IMR-90 (cell line): ENCODE results near the gene TTLL11. TPM values are rescaled to one million over a fixed set of nuclear protein-coding genes. Genes with fewer than 3 reads are reported as not detected.

Source experiments
- ATAC-seq: fragments of 200-7000 bp; cut with Tn5 transposase; 2 replicates; pipeline ENCODE4 v1.9.1; 2020; ENCODE audit warnings: low read depth, mild to moderate bottlenecking, moderate library complexity
- BruUV-seq: library from RNA; stranded (reverse); fragments of 400-500 nt; replicated peaks from 2 replicates; lab custom pipeline; 2021; lab: Mats Ljungman, UMichigan
- CTCF ChIA-PET: fragments of 300-600 bp; formaldehyde crosslinking; extraction: SDS; loops from one replicate; lab custom pipeline; 2021; ENCODE audit warnings: antibody characterized with exemption; lab: Yijun Ruan, JAX
- POLR2A ChIA-PET: fragments of 300-600 bp; sonication (Branson Sonifier 250); formaldehyde crosslinking; loops from one replicate; lab custom pipeline; 2022; ENCODE audit warnings: antibody characterized with exemption; ENCODE audit not compliant: unreplicated experiment; lab: Charles Lee
- DNase-seq: peaks from one replicate; pipeline ENCODE4 v3.0.0; 2013
- H2AFZ ChIP-seq: replicated peaks from 2 replicates; pipeline ENCODE3; 2013; ENCODE audit warnings: low read length, mild to moderate bottlenecking; ENCODE audit not compliant: poor library complexity
- H2AK5ac ChIP-seq: 2 replicates; pipeline ENCODE4 v1.6.1; 2013; ENCODE audit warnings: low read depth, low read length, inconsistent platforms
- H2AK9ac ChIP-seq: replicated peaks from 2 replicates; pipeline ENCODE3; 2013; ENCODE audit warnings: mild to moderate bottlenecking, low read depth, low read length, moderate library complexity; ENCODE audit not compliant: poor library complexity
- H2BK120ac ChIP-seq: 2 replicates; pipeline ENCODE4 v1.6.1; 2013; ENCODE audit warnings: low read depth, low read length, inconsistent platforms
- H2BK15ac ChIP-seq: 3 replicates; pipeline ENCODE4 v1.6.1; 2013; ENCODE audit warnings: low read depth, low read length, inconsistent platforms
- H2BK20ac ChIP-seq: 2 replicates; pipeline ENCODE4 v1.6.1; 2013; ENCODE audit warnings: low read depth, mild to moderate bottlenecking, inconsistent platforms, low read length, moderate library complexity
- H2BK5ac ChIP-seq: 2 replicates; pipeline ENCODE4 v1.6.1; 2013; ENCODE audit warnings: mild to moderate bottlenecking, low read depth, low read length, inconsistent platforms; ENCODE audit not compliant: poor library complexity, severe bottlenecking
- H3K14ac ChIP-seq: replicated peaks from 2 replicates; pipeline ENCODE4 v1.6.1; 2013; ENCODE audit warnings: low read depth, low read length, inconsistent platforms
- H3K18ac ChIP-seq: 2 replicates; pipeline ENCODE4 v1.6.1; 2013; ENCODE audit warnings: low read depth, low read length, control low read depth
- H3K23ac ChIP-seq: 2 replicates; pipeline ENCODE4 v1.6.1; 2013; ENCODE audit warnings: low read depth, low read length, inconsistent platforms
- H3K27ac ChIP-seq: 2 replicates; pipeline ENCODE4 v1.5.1; 2013; ENCODE audit warnings: mild to moderate bottlenecking, control low read depth, low read length; ENCODE audit not compliant: insufficient read depth
- H3K27me3 ChIP-seq: 2 replicates; pipeline ENCODE4 v1.6.1; 2013; ENCODE audit warnings: low read length; ENCODE audit not compliant: control insufficient read depth, insufficient read depth
- H3K36me3 ChIP-seq: 2 replicates; pipeline ENCODE4 v1.6.1; 2013; ENCODE audit warnings: low read length, mixed read lengths; ENCODE audit not compliant: control insufficient read depth, insufficient read depth
- H3K4ac ChIP-seq: 2 replicates; pipeline ENCODE4 v1.6.1; 2013; ENCODE audit warnings: low read depth, low read length, inconsistent platforms
- H3K4me1 ChIP-seq: 2 replicates; pipeline ENCODE4 v1.6.1; 2013; ENCODE audit warnings: low read length, mixed read lengths; ENCODE audit not compliant: control insufficient read depth, insufficient read depth
- H3K4me2 ChIP-seq: 2 replicates; pipeline ENCODE4 v1.6.1; 2013; ENCODE audit warnings: low read depth, mild to moderate bottlenecking, control low read depth, low read length, moderate library complexity
- H3K4me3 ChIP-seq: 2 replicates; pipeline ENCODE4 v1.5.1; 2013; ENCODE audit warnings: low read depth, mild to moderate bottlenecking, control low read depth, low read length, moderate library complexity; ENCODE audit not compliant: insufficient read depth
- H3K56ac ChIP-seq: 2 replicates; pipeline ENCODE4 v1.6.1; 2013; ENCODE audit warnings: low read length, inconsistent platforms; ENCODE audit not compliant: insufficient read depth; ENCODE audit errors: extremely low read depth
- H3K79me1 ChIP-seq, 2 experiments: 2 replicates each; pipeline ENCODE4 v1.6.1; 2013; ENCODE audit warnings: low read length in 2 of 2, inconsistent platforms in 1 of 2, low read depth in 1 of 2
- H3K9ac ChIP-seq: 2 replicates; pipeline ENCODE4 v1.6.1; 2013; ENCODE audit warnings: low read depth, low read length, control low read depth
- H3K9me1 ChIP-seq: 2 replicates; pipeline ENCODE4 v1.6.1; 2013; ENCODE audit warnings: low read length, inconsistent platforms; ENCODE audit not compliant: insufficient read depth
- H3K9me3 ChIP-seq: 2 replicates; pipeline ENCODE4 v1.6.1; 2013; ENCODE audit warnings: low read length; ENCODE audit not compliant: control insufficient read depth, insufficient read depth
- H4K20me1 ChIP-seq: 2 replicates; pipeline ENCODE4 v1.6.1; 2013; ENCODE audit warnings: low read length, inconsistent platforms; ENCODE audit not compliant: insufficient read depth
- H4K5ac ChIP-seq: 2 replicates; pipeline ENCODE4 v1.6.1; 2013; ENCODE audit warnings: mild to moderate bottlenecking, low read depth, low read length, control low read depth
- H4K8ac ChIP-seq, 2 experiments: 2 replicates each; pipeline ENCODE4 v1.6.1; 2013; ENCODE audit warnings: low read depth in 2 of 2, low read length in 2 of 2, control low read depth in 1 of 2, inconsistent platforms in 1 of 2
- H4K91ac ChIP-seq: 2 replicates; pipeline ENCODE4 v1.6.1; 2013; ENCODE audit warnings: low read depth, low read length, inconsistent platforms; ENCODE audit not compliant: insufficient read depth
- CEBPB ChIP-seq: IDR thresholded peaks from 2 replicates; pipeline ENCODE4 v1.6.1; 2012; ENCODE audit warnings: low read depth, low read length, improper control_type of control experiment
- CHD1 ChIP-seq: IDR thresholded peaks from 2 replicates; pipeline ENCODE4 v1.6.1; 2012; ENCODE audit warnings: low read depth, low read length, improper control_type of control experiment
- FOS ChIP-seq: fragments of 150-350 bp; IDR thresholded peaks from 2 replicates; pipeline ENCODE4 v1.6.1; 2016; ENCODE audit warnings: low read depth, low read length
- MAZ ChIP-seq: IDR thresholded peaks from 2 replicates; pipeline ENCODE4 v1.6.1; 2012; ENCODE audit warnings: low read depth, mild to moderate bottlenecking, low read length, improper control_type of control experiment, moderate library complexity, borderline replicate concordance
- MXI1 ChIP-seq: IDR thresholded peaks from 2 replicates; pipeline ENCODE4 v1.6.1; 2012; ENCODE audit warnings: low read depth, mild to moderate bottlenecking, low read length, moderate library complexity, borderline replicate concordance
- NFE2L2 ChIP-seq: fragments of 150-350 bp; IDR thresholded peaks from 2 replicates; pipeline ENCODE4 v1.6.1; 2016; ENCODE audit warnings: low read depth, mild to moderate bottlenecking, low read length
- POLR2A ChIP-seq: IDR thresholded peaks from 2 replicates; pipeline ENCODE4 v1.6.1; 2012; ENCODE audit warnings: mild to moderate bottlenecking, low read depth, low read length
- RAD21 ChIP-seq: IDR thresholded peaks from 2 replicates; pipeline ENCODE4 v1.6.1; 2012; ENCODE audit warnings: low read length, improper control_type of control experiment
- RCOR1 ChIP-seq: IDR thresholded peaks from 2 replicates; pipeline ENCODE4 v1.6.1; 2012; ENCODE audit warnings: mild to moderate bottlenecking, low read length, improper control_type of control experiment; ENCODE audit not compliant: insufficient replicate concordance
- RFX5 ChIP-seq: IDR thresholded peaks from 2 replicates; pipeline ENCODE4 v1.8.0; 2012; ENCODE audit warnings: low read depth, mild to moderate bottlenecking, low read length, moderate library complexity
- SMC3 ChIP-seq: fragments of 150-350 bp; IDR thresholded peaks from 2 replicates; pipeline ENCODE4 v1.6.1; 2016; ENCODE audit warnings: low read depth, mild to moderate bottlenecking, antibody characterized with exemption, low read length, moderate library complexity
- WGBS, 2 experiments: methylation state at CpG; one replicate each; pipeline versions ENCODE4 v1.1.5 to v1.1.7; 2013; ENCODE audit warnings: missing lambda C conversion rate in 2 of 2; ENCODE audit not compliant: insufficient read length in 1 of 2; ENCODE audit errors: extremely low coverage in 2 of 2; 5-methylcytosine and 5-hydroxymethylcytosine counted together
- dilution Hi-C: fragments of 300-500 bp; cut with HindIII; formaldehyde crosslinking; loops from one replicate; pipeline ENCODE4 v1.14.3; 2018; ENCODE audit warnings: low sequenced_read_pairs; ENCODE audit not compliant: unreplicated experiment
- in situ Hi-C: fragments of 300-500 bp; cut with MboI; formaldehyde crosslinking; loops from 3 replicates; pipeline ENCODE4 v1.14.3; 2019; ENCODE audit warnings: low sequenced_read_pairs, inconsistent platforms, mixed read lengths
- intact Hi-C: fragments of 100-400 bp; cut with micrococcal nuclease; formaldehyde crosslinking; loops from 2 replicates; pipeline ENCODE4 v1.10.0; 2022
- polyA plus RNA-seq, 3 experiments: library from polyadenylated mRNA; depleted of rRNA; stranded (reverse); fragments of >200 nt; gene quantifications; 2 replicates each; pipeline ENCODE4 v1.2.3, GENCODE V29; 2012; ENCODE audit warnings: low replicate concordance in 1 of 3
- total RNA-seq: library from RNA; depleted of rRNA; stranded (reverse); fragments of >200 nt; gene quantifications from 2 replicates; pipeline ENCODE4 v1.2.3, GENCODE V29; 2012
- TF ChIP-seq, protein P1 (sequence below): fragments of 150-350 bp; IDR thresholded peaks from 2 replicates; pipeline ENCODE4 v1.6.1; 2016; ENCODE audit warnings: low read depth, mild to moderate bottlenecking, low read length, moderate library complexity, borderline replicate concordance
- TF ChIP-seq, protein P2 (sequence below): conservative IDR thresholded peaks from 2 replicates; pipeline ENCODE4 v1.5.1; 2012; ENCODE audit warnings: mild to moderate bottlenecking, low read depth, low read length, improper control_type of control experiment
- TF ChIP-seq, protein P3 (sequence below): fragments of 150-350 bp; IDR thresholded peaks from 2 replicates; pipeline ENCODE4 v1.6.1; 2017; ENCODE audit warnings: mild to moderate bottlenecking, antibody characterized with exemption, low read length, low read depth

The TTLL11 gene
- total and polyA plus RNA-seq, 2 of the 4 experiments (the other 2 are of a cell fraction): 2.0 to 4.6 TPM

DNA sequence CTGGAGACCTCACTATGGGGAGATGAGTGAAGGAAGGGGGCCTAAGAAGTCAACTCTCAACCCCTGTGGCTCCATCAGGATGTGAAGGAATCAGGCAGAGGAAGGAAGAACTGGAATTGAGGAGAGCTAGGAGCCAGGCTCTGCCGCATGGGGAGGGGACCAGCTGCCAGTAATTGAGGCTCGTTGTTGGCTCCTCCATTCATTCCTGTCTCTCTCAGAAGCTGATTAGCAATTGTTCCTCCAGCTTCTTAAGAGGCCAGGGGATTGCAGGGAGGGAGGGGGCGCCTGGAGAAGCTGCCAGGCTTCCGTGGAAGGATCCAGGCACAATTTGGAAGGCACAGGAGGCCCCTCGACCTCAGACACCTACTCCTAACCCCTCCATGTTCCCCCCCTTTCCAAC, 20.5 kb upstream of the TTLL11 start (continued):
- TF ChIP-seq CHD1 (no peak), RCOR1 (no peak), SMC3 (no peak), FOS (no peak)

DNA sequence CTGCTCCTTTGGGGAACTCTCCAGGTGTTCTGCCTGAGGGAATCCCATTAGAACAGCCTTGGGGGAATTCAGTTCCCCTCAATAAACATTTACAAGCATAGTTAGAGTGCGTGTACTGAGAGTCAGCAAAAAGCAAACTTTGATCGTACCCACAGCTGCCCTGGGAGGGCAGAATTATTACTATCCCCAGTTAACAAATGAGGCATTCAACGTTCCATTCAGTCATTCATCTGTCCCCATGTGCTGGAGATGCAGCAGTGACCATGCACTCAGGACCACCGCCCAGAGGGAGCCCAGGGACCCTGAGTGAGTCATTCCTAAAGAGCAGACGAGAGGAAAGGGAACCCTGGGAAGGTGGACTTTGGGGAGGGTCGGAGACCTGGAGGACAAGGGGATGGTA, 19.1 kb upstream of the TTLL11 start:
- dilution Hi-C loops (no loop called here), intact Hi-C loops (no loop called here), in situ Hi-C loops (no loop called here)
- Histone ChIP-seq H3K18ac (no peak overlapping the region), H3K4me1 (peaks cover 5% of the 10 kb centered on the region; the same call in 1 of the 2 replicates), H3K9ac (no peak overlapping the region), H3K79me1 (no peaks in the 10 kb centered on the region), H2BK5ac (no peak overlapping the region), H3K4me3 (no peak overlapping the region), H3K27me3 (peaks cover 39% of the 10 kb centered on the region), H4K20me1 (no peaks in the 10 kb centered on the region), H2BK120ac (no peak overlapping the region), H3K36me3 (no peaks in the 10 kb centered on the region), H2AK9ac (no peak overlapping the region), H4K8ac (no peak overlapping the region), H3K9me3 (no peaks in the 10 kb centered on the region), H3K14ac (no peak overlapping the region), H3K9me1 (no peaks in the 10 kb centered on the region), H4K91ac (no peak overlapping the region), H4K5ac (no peak overlapping the region), H2AFZ (no peak overlapping the region), H3K23ac (no peak overlapping the region), H2BK20ac (no peak overlapping the region), H2AK5ac (no peak overlapping the region), H2BK15ac (no peak overlapping the region), H3K4ac (no peak overlapping the region), H3K27ac (no peak overlapping the region), H3K56ac (no peak overlapping the region), H3K4me2 (no peak overlapping the region)
- no TSS peak for BruUV-seq
- ATAC-seq (no peak), DNase-seq (no peak)
- CTCF ChIA-PET: interaction anchor here (0.9 kb wide), 1 partner anchor 13 kb away, joined by 3 read pairs; no protein-coding TSS in a partner anchor
- POLR2A ChIA-PET: no interaction called here
- 61% methylated on average over 2 of the region's 6 CpGs; no CpG with 5 or more reads in 1 of the 2 experiments for WGBS, 2 experiments
- TF ChIP-seq SMC3 (no peak), NFE2L2 (no peak), RFX5 (no peak), RAD21 (no peak), MAZ (no peak), FOS (no peak), CEBPB (no peak), MXI1 (no peak), POLR2A (no peak), RCOR1 (no peak)
- TF ChIP-seq, protein P1, sequence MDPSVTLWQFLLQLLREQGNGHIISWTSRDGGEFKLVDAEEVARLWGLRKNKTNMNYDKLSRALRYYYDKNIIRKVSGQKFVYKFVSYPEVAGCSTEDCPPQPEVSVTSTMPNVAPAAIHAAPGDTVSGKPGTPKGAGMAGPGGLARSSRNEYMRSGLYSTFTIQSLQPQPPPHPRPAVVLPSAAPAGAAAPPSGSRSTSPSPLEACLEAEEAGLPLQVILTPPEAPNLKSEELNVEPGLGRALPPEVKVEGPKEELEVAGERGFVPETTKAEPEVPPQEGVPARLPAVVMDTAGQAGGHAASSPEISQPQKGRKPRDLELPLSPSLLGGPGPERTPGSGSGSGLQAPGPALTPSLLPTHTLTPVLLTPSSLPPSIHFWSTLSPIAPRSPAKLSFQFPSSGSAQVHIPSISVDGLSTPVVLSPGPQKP: no peak
- TF ChIP-seq, protein P2, sequence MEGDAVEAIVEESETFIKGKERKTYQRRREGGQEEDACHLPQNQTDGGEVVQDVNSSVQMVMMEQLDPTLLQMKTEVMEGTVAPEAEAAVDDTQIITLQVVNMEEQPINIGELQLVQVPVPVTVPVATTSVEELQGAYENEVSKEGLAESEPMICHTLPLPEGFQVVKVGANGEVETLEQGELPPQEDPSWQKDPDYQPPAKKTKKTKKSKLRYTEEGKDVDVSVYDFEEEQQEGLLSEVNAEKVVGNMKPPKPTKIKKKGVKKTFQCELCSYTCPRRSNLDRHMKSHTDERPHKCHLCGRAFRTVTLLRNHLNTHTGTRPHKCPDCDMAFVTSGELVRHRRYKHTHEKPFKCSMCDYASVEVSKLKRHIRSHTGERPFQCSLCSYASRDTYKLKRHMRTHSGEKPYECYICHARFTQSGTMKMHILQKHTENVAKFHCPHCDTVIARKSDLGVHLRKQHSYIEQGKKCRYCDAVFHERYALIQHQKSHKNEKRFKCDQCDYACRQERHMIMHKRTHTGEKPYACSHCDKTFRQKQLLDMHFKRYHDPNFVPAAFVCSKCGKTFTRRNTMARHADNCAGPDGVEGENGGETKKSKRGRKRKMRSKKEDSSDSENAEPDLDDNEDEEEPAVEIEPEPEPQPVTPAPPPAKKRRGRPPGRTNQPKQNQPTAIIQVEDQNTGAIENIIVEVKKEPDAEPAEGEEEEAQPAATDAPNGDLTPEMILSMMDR: no peak
- TF ChIP-seq, protein P3, sequence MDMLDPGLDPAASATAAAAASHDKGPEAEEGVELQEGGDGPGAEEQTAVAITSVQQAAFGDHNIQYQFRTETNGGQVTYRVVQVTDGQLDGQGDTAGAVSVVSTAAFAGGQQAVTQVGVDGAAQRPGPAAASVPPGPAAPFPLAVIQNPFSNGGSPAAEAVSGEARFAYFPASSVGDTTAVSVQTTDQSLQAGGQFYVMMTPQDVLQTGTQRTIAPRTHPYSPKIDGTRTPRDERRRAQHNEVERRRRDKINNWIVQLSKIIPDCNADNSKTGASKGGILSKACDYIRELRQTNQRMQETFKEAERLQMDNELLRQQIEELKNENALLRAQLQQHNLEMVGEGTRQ: no peak
